ENCODE data around the gene COBLL1.

COBLL1 gene

GRCh38 chr2:164796999-164797398, 44.6 kb downstream of the COBLL1 start:
- in situ Hi-C loops (cut with MboI; ENCODE audit: low pct_unique_long_range_greater_than_20kb, low sequenced_read_pairs) = no loop called here
- DNase-seq = no peak

DNA sequence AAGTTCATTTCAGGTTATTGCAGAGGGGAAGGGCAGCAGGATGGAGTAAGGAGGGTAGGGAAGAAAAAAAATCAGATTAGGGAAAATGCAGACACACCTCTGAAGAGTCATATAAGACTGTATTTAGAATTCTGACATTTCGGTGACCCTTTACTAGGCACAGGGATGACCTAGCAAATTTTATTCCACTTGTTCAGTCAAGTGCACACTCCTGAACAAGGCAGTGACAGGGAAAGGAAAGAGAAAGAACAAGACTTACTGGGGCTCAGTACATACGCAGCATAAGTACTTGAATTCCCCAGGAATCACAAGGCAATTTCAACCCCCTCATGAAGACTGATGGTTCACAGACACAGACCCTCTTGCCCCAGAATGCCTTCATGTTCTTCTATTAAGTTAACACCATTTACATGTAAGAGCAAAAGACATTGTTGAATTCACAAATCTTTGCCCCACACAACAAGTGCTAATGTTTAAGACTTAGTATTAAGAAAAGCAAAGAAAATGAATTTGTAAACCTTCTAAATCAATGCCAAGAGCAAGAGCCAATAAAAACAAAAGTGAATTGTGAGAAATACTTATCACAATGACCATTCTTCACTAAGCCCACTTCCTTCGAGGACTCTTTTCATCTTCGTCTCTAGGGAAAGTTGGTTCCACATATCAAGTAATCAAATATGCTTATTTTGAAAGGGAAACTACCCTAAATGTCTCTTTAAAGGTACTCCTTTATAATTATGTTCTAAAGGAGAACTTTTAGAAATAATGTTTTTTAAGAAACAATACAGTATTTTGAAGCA, 47.0 kb downstream of the COBLL1 start:
- no peak for DNase-seq
- in situ Hi-C loops (cut with MboI; ENCODE audit: low pct_unique_long_range_greater_than_20kb, low sequenced_read_pairs) = no loop called here

GRCh38 chr2:164794016-164794415, 47.6 kb downstream of the COBLL1 start:
- DNase-seq = no peak
- in situ Hi-C loops (cut with MboI; ENCODE audit: low pct_unique_long_range_greater_than_20kb, low sequenced_read_pairs) = no loop called here

GRCh38 chr2:164793529-164793928, 48.1 kb downstream of the COBLL1 start:
- no peak for DNase-seq
- in situ Hi-C loops (cut with MboI; ENCODE audit: low pct_unique_long_range_greater_than_20kb, low sequenced_read_pairs) = no loop called here

GRCh38 chr2:164792316-164793170, 49.1 kb downstream of the COBLL1 start:
- no peak for DNase-seq

GRCh38 chr2:164789968-164790367, 51.7 kb downstream of the COBLL1 start:
- in situ Hi-C loops (cut with MboI; ENCODE audit: low pct_unique_long_range_greater_than_20kb, low sequenced_read_pairs) = no loop called here

More at GRCh38 chr2:164792316-164793170, 49.1 kb downstream of the COBLL1 start:
- in situ Hi-C loops (cut with MboI; ENCODE audit: low pct_unique_long_range_greater_than_20kb, low sequenced_read_pairs) = no loop called here

DNA sequence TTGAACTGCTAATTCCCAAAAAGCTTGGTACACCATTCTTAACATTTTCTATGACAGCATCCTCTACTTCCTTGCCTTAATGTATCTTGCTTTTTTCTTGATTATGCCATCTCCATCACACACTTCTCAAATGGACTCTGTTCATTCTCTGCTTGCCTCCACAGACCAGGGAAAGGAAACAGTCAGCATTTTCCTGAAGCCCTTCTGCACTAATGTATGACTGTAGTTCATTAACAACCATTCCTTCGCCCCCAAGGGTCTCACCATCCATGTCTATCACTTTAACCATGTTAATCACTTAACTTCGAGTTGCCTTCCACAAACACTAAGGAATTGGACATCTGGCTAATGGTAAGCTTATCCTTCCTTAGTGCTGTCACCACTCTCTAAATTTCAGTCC, 54.8 kb downstream of the COBLL1 start:
- no peak for DNase-seq
- in situ Hi-C loops (cut with MboI; ENCODE audit: low pct_unique_long_range_greater_than_20kb, low sequenced_read_pairs) = no loop called here

More at GRCh38 chr2:164789968-164790367, 51.7 kb downstream of the COBLL1 start:
- no peak for DNase-seq

DNA sequence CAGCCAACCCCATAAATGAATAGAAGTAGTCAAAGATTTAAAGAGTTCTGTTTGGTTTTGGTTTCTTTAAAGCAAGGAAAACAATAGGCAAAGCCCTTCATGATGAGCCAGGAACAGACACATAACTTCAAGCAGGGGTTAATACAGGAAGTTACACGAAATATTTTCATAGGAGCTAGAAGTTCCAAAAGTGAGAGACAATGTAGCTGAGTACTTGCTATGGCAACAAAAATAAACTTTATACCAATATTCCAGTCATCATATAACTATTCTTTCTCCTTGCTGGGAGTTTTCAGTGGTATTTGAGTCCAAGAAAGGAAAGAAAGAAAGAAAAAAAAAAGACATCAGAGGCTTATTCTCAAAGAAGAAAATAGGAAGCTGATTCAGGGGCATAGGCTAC, 56.2 kb downstream of the COBLL1 start:
- no peak for DNase-seq
- in situ Hi-C loops (cut with MboI; ENCODE audit: low pct_unique_long_range_greater_than_20kb, low sequenced_read_pairs) = no loop called here

GRCh38 chr2:164784376-164784775, 57.2 kb downstream of the COBLL1 start:
- in situ Hi-C loops (cut with MboI; ENCODE audit: low pct_unique_long_range_greater_than_20kb, low sequenced_read_pairs) = no loop called here
- no peak for DNase-seq

GRCh38 chr2:164782323-164782722, 59.3 kb downstream of the COBLL1 start:
- no peak for DNase-seq
- in situ Hi-C loops (cut with MboI; ENCODE audit: low pct_unique_long_range_greater_than_20kb, low sequenced_read_pairs) = no loop called here

DNA sequence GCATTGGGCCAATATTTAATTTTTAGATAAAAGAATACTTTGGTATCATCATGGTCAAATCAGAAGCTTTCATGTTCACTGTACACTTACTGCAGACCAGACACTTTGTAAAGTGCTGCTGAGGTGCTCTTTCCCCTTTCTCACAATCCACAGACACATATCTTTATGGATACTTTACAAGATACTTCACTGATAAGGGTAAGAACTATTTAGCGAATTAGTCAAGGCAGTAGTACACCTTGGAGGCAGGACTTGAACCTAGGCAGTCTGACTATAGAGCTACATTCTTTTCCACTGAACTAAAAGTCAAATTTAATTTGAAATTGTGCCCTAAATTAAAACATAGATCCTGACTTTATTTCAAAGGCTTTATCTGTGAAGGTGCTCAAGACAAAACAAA, 60.2 kb downstream of the COBLL1 start:
- in situ Hi-C loops (cut with MboI; ENCODE audit: low pct_unique_long_range_greater_than_20kb, low sequenced_read_pairs) = no loop called here
- DNase-seq = no peak

DNA sequence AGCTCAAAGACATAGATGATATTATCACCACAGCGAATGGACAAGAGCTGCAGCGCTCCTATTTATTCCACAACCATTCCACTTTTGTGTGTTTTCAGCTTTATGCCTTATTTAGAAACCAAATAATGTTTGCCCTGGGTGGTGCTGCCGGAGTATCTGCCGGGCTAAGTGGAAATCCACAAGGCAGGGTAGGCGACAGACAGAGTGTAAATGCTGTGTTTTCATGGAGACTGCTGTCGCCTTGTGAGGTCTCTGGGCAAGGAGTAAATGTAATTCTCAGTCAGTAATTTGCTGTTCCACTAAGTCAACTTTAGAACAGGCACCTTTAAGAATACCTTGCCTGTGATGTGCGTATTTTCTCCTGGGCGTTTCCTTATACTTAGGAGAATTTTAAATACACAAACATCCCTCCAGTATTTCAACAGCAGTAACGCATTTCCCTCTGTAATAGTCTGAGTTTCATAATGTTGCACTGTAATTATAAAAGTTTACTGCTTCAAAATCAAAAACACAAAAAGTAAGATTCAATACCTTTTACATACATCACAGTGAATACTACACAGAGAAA, 60.9 kb downstream of the COBLL1 start:
- no peak for DNase-seq
- in situ Hi-C loops (cut with MboI; ENCODE audit: low pct_unique_long_range_greater_than_20kb, low sequenced_read_pairs) = no loop called here

DNA sequence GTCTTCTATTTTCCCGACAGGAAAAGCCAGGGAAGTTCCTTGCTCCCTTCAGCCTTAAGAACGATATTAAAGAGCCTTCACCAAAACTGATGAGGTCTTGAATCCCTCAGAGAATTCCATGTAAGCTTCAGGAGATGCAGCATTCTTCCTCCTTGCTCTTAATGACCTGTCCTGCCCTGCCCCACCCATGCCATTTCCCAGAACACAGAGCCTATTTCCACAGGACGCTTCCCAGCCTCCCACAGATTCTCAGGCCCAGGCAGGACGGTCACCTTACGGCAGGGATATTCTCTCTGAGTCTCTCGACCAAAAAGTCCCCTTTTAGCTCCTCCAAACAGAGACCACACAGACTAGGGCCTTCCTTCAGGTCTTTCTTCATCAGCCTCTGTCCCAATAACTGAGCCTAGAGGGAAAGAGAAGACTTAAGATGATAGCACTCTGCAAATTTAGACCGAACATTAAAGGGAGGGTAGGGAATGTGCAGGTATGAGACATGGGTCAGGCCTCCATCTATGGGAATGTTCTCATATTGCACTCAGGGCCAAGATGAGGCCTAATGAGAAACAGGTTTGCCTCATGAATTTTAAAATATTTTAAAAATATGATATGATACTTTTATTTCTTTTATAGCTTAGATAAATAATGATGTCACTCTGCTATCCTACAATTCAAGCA, 62.1 kb downstream of the COBLL1 start:
- in situ Hi-C loops (cut with MboI; ENCODE audit: low pct_unique_long_range_greater_than_20kb, low sequenced_read_pairs) = no loop called here
- no peak for DNase-seq

- in situ Hi-C loops (cut with MboI; ENCODE audit: low pct_unique_long_range_greater_than_20kb, low sequenced_read_pairs) = no loop called here
- DNase-seq = no peak
Measured at GRCh38 chr2:164778723-164779122, 62.9 kb downstream of the COBLL1 start.

- no peak for DNase-seq
- in situ Hi-C loops (cut with MboI; ENCODE audit: low pct_unique_long_range_greater_than_20kb, low sequenced_read_pairs) = no loop called here
Measured at GRCh38 chr2:164777847-164778461, 63.7 kb downstream of the COBLL1 start.

- no peak for DNase-seq
- in situ Hi-C loops (cut with MboI; ENCODE audit: low pct_unique_long_range_greater_than_20kb, low sequenced_read_pairs) = no loop called here
Measured at GRCh38 chr2:164773635-164774034, 68.0 kb downstream of the COBLL1 start.

DNA sequence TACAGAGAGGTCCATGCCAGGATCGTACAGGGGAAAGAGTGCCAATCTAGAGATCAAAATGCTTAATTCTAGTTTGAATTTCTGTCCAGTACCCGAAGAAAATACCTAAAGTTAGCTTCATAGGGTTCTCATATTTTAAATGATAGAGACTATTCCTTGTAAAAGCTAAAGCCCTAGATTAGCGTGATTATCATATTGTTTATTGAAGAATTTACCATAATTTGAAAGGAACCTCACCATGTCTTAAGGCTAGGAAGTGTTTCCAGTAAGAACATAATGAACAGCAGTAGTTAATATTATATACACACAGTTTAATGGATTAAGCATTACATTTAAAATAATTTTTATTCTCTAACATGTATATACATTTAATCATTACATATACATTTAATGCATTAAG, 68.5 kb downstream of the COBLL1 start:
- in situ Hi-C loops (cut with MboI; ENCODE audit: low pct_unique_long_range_greater_than_20kb, low sequenced_read_pairs) = no loop called here
- no peak for DNase-seq

- no peak for DNase-seq
- in situ Hi-C loops (cut with MboI; ENCODE audit: low pct_unique_long_range_greater_than_20kb, low sequenced_read_pairs) = no loop called here
Measured at GRCh38 chr2:164771897-164772296, 69.7 kb downstream of the COBLL1 start.

- no peak for DNase-seq
- in situ Hi-C loops (cut with MboI; ENCODE audit: low pct_unique_long_range_greater_than_20kb, low sequenced_read_pairs) = no loop called here
Measured at GRCh38 chr2:164770421-164770916, 71.2 kb downstream of the COBLL1 start.

All from KBM-7 (cell line).